ENCODE measurements around the gene NPAS4.
"Not testable (repeated sequence)": the region's sequence is repeated elsewhere in the genome, so short reads cannot be mapped to it uniquely, and the experiment has no call there.

DNA sequence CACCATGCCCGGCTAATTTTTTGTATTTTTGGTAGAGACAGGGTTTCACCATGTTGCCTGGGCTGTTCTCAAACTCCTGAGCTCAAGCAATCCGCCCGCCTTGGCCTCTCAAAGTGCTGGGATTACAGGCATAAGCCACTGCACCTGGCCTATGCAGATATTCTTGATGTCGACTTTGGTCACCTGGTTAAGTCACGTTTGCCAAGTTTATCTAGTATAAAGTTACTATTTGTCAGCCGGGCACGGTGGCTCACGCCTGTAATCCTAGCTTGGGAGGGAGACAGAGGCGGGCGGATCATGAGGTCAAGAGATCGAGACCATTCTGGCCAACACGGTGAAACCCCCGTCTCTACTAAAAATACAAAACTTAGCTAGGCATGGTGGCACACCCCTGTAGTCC is 36.5 kb upstream of the NPAS4 start:
- not testable (repeated sequence) for TF ChIP-seq EZH2phosphoT487 (IDR thresholded peaks at IDR 0.05; ENCODE audit: borderline replicate concordance, low read length)
- TF ChIP-seq, protein P1, sequence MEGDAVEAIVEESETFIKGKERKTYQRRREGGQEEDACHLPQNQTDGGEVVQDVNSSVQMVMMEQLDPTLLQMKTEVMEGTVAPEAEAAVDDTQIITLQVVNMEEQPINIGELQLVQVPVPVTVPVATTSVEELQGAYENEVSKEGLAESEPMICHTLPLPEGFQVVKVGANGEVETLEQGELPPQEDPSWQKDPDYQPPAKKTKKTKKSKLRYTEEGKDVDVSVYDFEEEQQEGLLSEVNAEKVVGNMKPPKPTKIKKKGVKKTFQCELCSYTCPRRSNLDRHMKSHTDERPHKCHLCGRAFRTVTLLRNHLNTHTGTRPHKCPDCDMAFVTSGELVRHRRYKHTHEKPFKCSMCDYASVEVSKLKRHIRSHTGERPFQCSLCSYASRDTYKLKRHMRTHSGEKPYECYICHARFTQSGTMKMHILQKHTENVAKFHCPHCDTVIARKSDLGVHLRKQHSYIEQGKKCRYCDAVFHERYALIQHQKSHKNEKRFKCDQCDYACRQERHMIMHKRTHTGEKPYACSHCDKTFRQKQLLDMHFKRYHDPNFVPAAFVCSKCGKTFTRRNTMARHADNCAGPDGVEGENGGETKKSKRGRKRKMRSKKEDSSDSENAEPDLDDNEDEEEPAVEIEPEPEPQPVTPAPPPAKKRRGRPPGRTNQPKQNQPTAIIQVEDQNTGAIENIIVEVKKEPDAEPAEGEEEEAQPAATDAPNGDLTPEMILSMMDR (IDR thresholded peaks at IDR 0.05; ENCODE audit: low read depth, low read length, poor library complexity, severe bottlenecking): not testable (repeated sequence)
